IMR-90 (cell line): Measurements from ENCODE around the gene NCBP2L. TPM values are rescaled to one million over a fixed set of nuclear protein-coding genes. Genes with fewer than 3 reads are reported as not detected.

ENCODE experiments used
- ATAC-seq: fragments of 200-7000 bp; cut with Tn5 transposase; 2 replicates; pipeline ENCODE4 v1.9.1; 2020; ENCODE audit warnings: low read depth, mild to moderate bottlenecking, moderate library complexity
- BruUV-seq: library from RNA; stranded (reverse); fragments of 400-500 nt; replicated peaks from 2 replicates; lab custom pipeline; 2021; lab: Mats Ljungman, UMichigan
- CTCF ChIA-PET: fragments of 300-600 bp; formaldehyde crosslinking; extraction: SDS; loops from one replicate; lab custom pipeline; 2021; ENCODE audit warnings: antibody characterized with exemption; lab: Yijun Ruan, JAX
- POLR2A ChIA-PET: fragments of 300-600 bp; sonication (Branson Sonifier 250); formaldehyde crosslinking; loops from one replicate; lab custom pipeline; 2022; ENCODE audit warnings: antibody characterized with exemption; ENCODE audit not compliant: unreplicated experiment; lab: Charles Lee
- DNase-seq: peaks from one replicate; pipeline ENCODE4 v3.0.0; 2013
- H2AFZ ChIP-seq: replicated peaks from 2 replicates; pipeline ENCODE3; 2013; ENCODE audit warnings: low read length, mild to moderate bottlenecking; ENCODE audit not compliant: poor library complexity
- H2AK5ac ChIP-seq: 2 replicates; pipeline ENCODE4 v1.6.1; 2013; ENCODE audit warnings: low read depth, low read length, inconsistent platforms
- H2AK9ac ChIP-seq: replicated peaks from 2 replicates; pipeline ENCODE3; 2013; ENCODE audit warnings: mild to moderate bottlenecking, low read depth, low read length, moderate library complexity; ENCODE audit not compliant: poor library complexity
- H2BK120ac ChIP-seq: 2 replicates; pipeline ENCODE4 v1.6.1; 2013; ENCODE audit warnings: low read depth, low read length, inconsistent platforms
- H2BK15ac ChIP-seq: 3 replicates; pipeline ENCODE4 v1.6.1; 2013; ENCODE audit warnings: low read depth, low read length, inconsistent platforms
- H2BK20ac ChIP-seq: 2 replicates; pipeline ENCODE4 v1.6.1; 2013; ENCODE audit warnings: low read depth, mild to moderate bottlenecking, inconsistent platforms, low read length, moderate library complexity
- H2BK5ac ChIP-seq: 2 replicates; pipeline ENCODE4 v1.6.1; 2013; ENCODE audit warnings: mild to moderate bottlenecking, low read depth, low read length, inconsistent platforms; ENCODE audit not compliant: poor library complexity, severe bottlenecking
- H3K14ac ChIP-seq: replicated peaks from 2 replicates; pipeline ENCODE4 v1.6.1; 2013; ENCODE audit warnings: low read depth, low read length, inconsistent platforms
- H3K18ac ChIP-seq: 2 replicates; pipeline ENCODE4 v1.6.1; 2013; ENCODE audit warnings: low read depth, low read length, control low read depth
- H3K23ac ChIP-seq: 2 replicates; pipeline ENCODE4 v1.6.1; 2013; ENCODE audit warnings: low read depth, low read length, inconsistent platforms
- H3K27ac ChIP-seq: 2 replicates; pipeline ENCODE4 v1.5.1; 2013; ENCODE audit warnings: mild to moderate bottlenecking, control low read depth, low read length; ENCODE audit not compliant: insufficient read depth
- H3K27me3 ChIP-seq: 2 replicates; pipeline ENCODE4 v1.6.1; 2013; ENCODE audit warnings: low read length; ENCODE audit not compliant: control insufficient read depth, insufficient read depth
- H3K36me3 ChIP-seq: 2 replicates; pipeline ENCODE4 v1.6.1; 2013; ENCODE audit warnings: low read length, mixed read lengths; ENCODE audit not compliant: control insufficient read depth, insufficient read depth
- H3K4ac ChIP-seq: 2 replicates; pipeline ENCODE4 v1.6.1; 2013; ENCODE audit warnings: low read depth, low read length, inconsistent platforms
- H3K4me1 ChIP-seq: 2 replicates; pipeline ENCODE4 v1.6.1; 2013; ENCODE audit warnings: low read length, mixed read lengths; ENCODE audit not compliant: control insufficient read depth, insufficient read depth
- H3K4me2 ChIP-seq: 2 replicates; pipeline ENCODE4 v1.6.1; 2013; ENCODE audit warnings: low read depth, mild to moderate bottlenecking, control low read depth, low read length, moderate library complexity
- H3K4me3 ChIP-seq: 2 replicates; pipeline ENCODE4 v1.5.1; 2013; ENCODE audit warnings: low read depth, mild to moderate bottlenecking, control low read depth, low read length, moderate library complexity; ENCODE audit not compliant: insufficient read depth
- H3K56ac ChIP-seq: 2 replicates; pipeline ENCODE4 v1.6.1; 2013; ENCODE audit warnings: low read length, inconsistent platforms; ENCODE audit not compliant: insufficient read depth; ENCODE audit errors: extremely low read depth
- H3K79me1 ChIP-seq, 2 experiments: 2 replicates each; pipeline ENCODE4 v1.6.1; 2013; ENCODE audit warnings: low read length in 2 of 2, inconsistent platforms in 1 of 2, low read depth in 1 of 2
- H3K9ac ChIP-seq: 2 replicates; pipeline ENCODE4 v1.6.1; 2013; ENCODE audit warnings: low read depth, low read length, control low read depth
- H3K9me1 ChIP-seq: 2 replicates; pipeline ENCODE4 v1.6.1; 2013; ENCODE audit warnings: low read length, inconsistent platforms; ENCODE audit not compliant: insufficient read depth
- H3K9me3 ChIP-seq: 2 replicates; pipeline ENCODE4 v1.6.1; 2013; ENCODE audit warnings: low read length; ENCODE audit not compliant: control insufficient read depth, insufficient read depth
- H4K20me1 ChIP-seq: 2 replicates; pipeline ENCODE4 v1.6.1; 2013; ENCODE audit warnings: low read length, inconsistent platforms; ENCODE audit not compliant: insufficient read depth
- H4K5ac ChIP-seq: 2 replicates; pipeline ENCODE4 v1.6.1; 2013; ENCODE audit warnings: mild to moderate bottlenecking, low read depth, low read length, control low read depth
- H4K8ac ChIP-seq, 2 experiments: 2 replicates each; pipeline ENCODE4 v1.6.1; 2013; ENCODE audit warnings: low read depth in 2 of 2, low read length in 2 of 2, control low read depth in 1 of 2, inconsistent platforms in 1 of 2
- H4K91ac ChIP-seq: 2 replicates; pipeline ENCODE4 v1.6.1; 2013; ENCODE audit warnings: low read depth, low read length, inconsistent platforms; ENCODE audit not compliant: insufficient read depth
- BHLHE40 ChIP-seq: fragments of 150-350 bp; IDR thresholded peaks from 2 replicates; pipeline ENCODE4 v1.6.1; 2016; ENCODE audit warnings: mild to moderate bottlenecking, low read depth, low read length
- CEBPB ChIP-seq: IDR thresholded peaks from 2 replicates; pipeline ENCODE4 v1.6.1; 2012; ENCODE audit warnings: low read depth, low read length, improper control_type of control experiment
- CHD1 ChIP-seq: IDR thresholded peaks from 2 replicates; pipeline ENCODE4 v1.6.1; 2012; ENCODE audit warnings: low read depth, low read length, improper control_type of control experiment
- FOS ChIP-seq: fragments of 150-350 bp; IDR thresholded peaks from 2 replicates; pipeline ENCODE4 v1.6.1; 2016; ENCODE audit warnings: low read depth, low read length
- MAFK ChIP-seq: IDR thresholded peaks from 2 replicates; pipeline ENCODE4 v1.6.1; 2012; ENCODE audit warnings: low read depth, low read length, improper control_type of control experiment
- MAZ ChIP-seq: IDR thresholded peaks from 2 replicates; pipeline ENCODE4 v1.6.1; 2012; ENCODE audit warnings: low read depth, mild to moderate bottlenecking, low read length, improper control_type of control experiment, moderate library complexity, borderline replicate concordance
- MXI1 ChIP-seq: IDR thresholded peaks from 2 replicates; pipeline ENCODE4 v1.6.1; 2012; ENCODE audit warnings: low read depth, mild to moderate bottlenecking, low read length, moderate library complexity, borderline replicate concordance
- NFE2L2 ChIP-seq: fragments of 150-350 bp; IDR thresholded peaks from 2 replicates; pipeline ENCODE4 v1.6.1; 2016; ENCODE audit warnings: low read depth, mild to moderate bottlenecking, low read length
- POLR2A ChIP-seq: IDR thresholded peaks from 2 replicates; pipeline ENCODE4 v1.6.1; 2012; ENCODE audit warnings: mild to moderate bottlenecking, low read depth, low read length
- RAD21 ChIP-seq: IDR thresholded peaks from 2 replicates; pipeline ENCODE4 v1.6.1; 2012; ENCODE audit warnings: low read length, improper control_type of control experiment
- RCOR1 ChIP-seq: IDR thresholded peaks from 2 replicates; pipeline ENCODE4 v1.6.1; 2012; ENCODE audit warnings: mild to moderate bottlenecking, low read length, improper control_type of control experiment; ENCODE audit not compliant: insufficient replicate concordance
- RFX5 ChIP-seq: IDR thresholded peaks from 2 replicates; pipeline ENCODE4 v1.8.0; 2012; ENCODE audit warnings: low read depth, mild to moderate bottlenecking, low read length, moderate library complexity
- SMC3 ChIP-seq: fragments of 150-350 bp; IDR thresholded peaks from 2 replicates; pipeline ENCODE4 v1.6.1; 2016; ENCODE audit warnings: low read depth, mild to moderate bottlenecking, antibody characterized with exemption, low read length, moderate library complexity
- WGBS, 2 experiments: methylation state at CpG; one replicate each; pipeline versions ENCODE4 v1.1.5 to v1.1.7; 2013; ENCODE audit warnings: missing lambda C conversion rate in 2 of 2; ENCODE audit not compliant: insufficient read length in 1 of 2; ENCODE audit errors: extremely low coverage in 2 of 2; 5-methylcytosine and 5-hydroxymethylcytosine counted together
- dilution Hi-C: fragments of 300-500 bp; cut with HindIII; formaldehyde crosslinking; loops from one replicate; pipeline ENCODE4 v1.14.3; 2018; ENCODE audit warnings: low sequenced_read_pairs; ENCODE audit not compliant: unreplicated experiment
- in situ Hi-C: fragments of 300-500 bp; cut with MboI; formaldehyde crosslinking; loops from 3 replicates; pipeline ENCODE4 v1.14.3; 2019; ENCODE audit warnings: low sequenced_read_pairs, inconsistent platforms, mixed read lengths
- intact Hi-C: fragments of 100-400 bp; cut with micrococcal nuclease; formaldehyde crosslinking; loops from 2 replicates; pipeline ENCODE4 v1.10.0; 2022
- polyA plus RNA-seq, 3 experiments: library from polyadenylated mRNA; depleted of rRNA; stranded (reverse); fragments of >200 nt; gene quantifications; 2 replicates each; pipeline ENCODE4 v1.2.3, GENCODE V29; 2012; ENCODE audit warnings: low replicate concordance in 1 of 3
- total RNA-seq: library from RNA; depleted of rRNA; stranded (reverse); fragments of >200 nt; gene quantifications from 2 replicates; pipeline ENCODE4 v1.2.3, GENCODE V29; 2012
- TF ChIP-seq, protein P1 (sequence below): fragments of 150-350 bp; IDR thresholded peaks from 2 replicates; pipeline ENCODE4 v1.6.1; 2016; ENCODE audit warnings: low read depth, mild to moderate bottlenecking, low read length, moderate library complexity, borderline replicate concordance
- TF ChIP-seq, protein P2 (sequence below): conservative IDR thresholded peaks from 2 replicates; pipeline ENCODE4 v1.5.1; 2012; ENCODE audit warnings: mild to moderate bottlenecking, low read depth, low read length, improper control_type of control experiment
- TF ChIP-seq, protein P3 (sequence below): fragments of 150-350 bp; IDR thresholded peaks from 2 replicates; pipeline ENCODE4 v1.6.1; 2017; ENCODE audit warnings: mild to moderate bottlenecking, antibody characterized with exemption, low read length, low read depth

The NCBP2L gene
- total and polyA plus RNA-seq, 2 of the 4 experiments (the other 2 are of a cell fraction) = not detected

DNA sequence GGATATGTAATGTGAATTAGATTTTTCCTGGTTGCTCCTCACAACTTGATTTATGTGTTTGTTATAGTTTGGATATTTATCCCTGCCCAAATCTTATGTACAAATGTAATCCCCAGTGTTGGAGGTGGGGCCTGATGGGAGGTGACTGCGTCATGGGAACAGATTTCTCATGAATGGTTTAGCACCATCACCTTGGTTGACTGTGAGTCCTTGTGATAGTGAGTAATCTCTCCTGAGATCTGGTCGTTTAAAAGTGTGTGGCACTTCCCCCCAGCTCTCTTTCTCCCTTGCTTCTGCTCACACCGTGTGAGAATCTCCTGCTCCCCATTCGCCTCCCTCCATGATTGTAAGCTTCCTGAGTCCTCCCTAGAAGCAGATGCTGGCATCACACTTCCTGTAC lies 50.3 kb downstream of the NCBP2L start:
- H3K23ac ChIP-seq = no peak overlapping the region
- no peak overlapping the region for H4K91ac ChIP-seq
- no peak overlapping the region for H4K5ac ChIP-seq
- H2BK120ac ChIP-seq = no peak overlapping the region
- H3K27me3 ChIP-seq = peaks cover 10% of the 10 kb centered on the region
- H2AK9ac ChIP-seq = no peak overlapping the region
- no TSS peak for BruUV-seq
- H3K79me1 ChIP-seq = no peaks in the 10 kb centered on the region
- ATAC-seq (no peak), DNase-seq (no peak)
- no peak overlapping the region; the same call in 1 of the 2 replicates for H3K14ac ChIP-seq
- no peak overlapping the region for H3K4ac ChIP-seq
- no peak overlapping the region for H2AK5ac ChIP-seq
- TF ChIP-seq, protein P1, sequence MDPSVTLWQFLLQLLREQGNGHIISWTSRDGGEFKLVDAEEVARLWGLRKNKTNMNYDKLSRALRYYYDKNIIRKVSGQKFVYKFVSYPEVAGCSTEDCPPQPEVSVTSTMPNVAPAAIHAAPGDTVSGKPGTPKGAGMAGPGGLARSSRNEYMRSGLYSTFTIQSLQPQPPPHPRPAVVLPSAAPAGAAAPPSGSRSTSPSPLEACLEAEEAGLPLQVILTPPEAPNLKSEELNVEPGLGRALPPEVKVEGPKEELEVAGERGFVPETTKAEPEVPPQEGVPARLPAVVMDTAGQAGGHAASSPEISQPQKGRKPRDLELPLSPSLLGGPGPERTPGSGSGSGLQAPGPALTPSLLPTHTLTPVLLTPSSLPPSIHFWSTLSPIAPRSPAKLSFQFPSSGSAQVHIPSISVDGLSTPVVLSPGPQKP = no peak
- TF ChIP-seq MXI1 = no peak
- no peak for TF ChIP-seq BHLHE40
- no peak for TF ChIP-seq CEBPB
- TF ChIP-seq SMC3 = no peak
- TF ChIP-seq NFE2L2 = no peak
- TF ChIP-seq RFX5 = no peak
- no peak for TF ChIP-seq CHD1
- TF ChIP-seq FOS = no peak
- TF ChIP-seq MAFK = no peak
- TF ChIP-seq, protein P2, sequence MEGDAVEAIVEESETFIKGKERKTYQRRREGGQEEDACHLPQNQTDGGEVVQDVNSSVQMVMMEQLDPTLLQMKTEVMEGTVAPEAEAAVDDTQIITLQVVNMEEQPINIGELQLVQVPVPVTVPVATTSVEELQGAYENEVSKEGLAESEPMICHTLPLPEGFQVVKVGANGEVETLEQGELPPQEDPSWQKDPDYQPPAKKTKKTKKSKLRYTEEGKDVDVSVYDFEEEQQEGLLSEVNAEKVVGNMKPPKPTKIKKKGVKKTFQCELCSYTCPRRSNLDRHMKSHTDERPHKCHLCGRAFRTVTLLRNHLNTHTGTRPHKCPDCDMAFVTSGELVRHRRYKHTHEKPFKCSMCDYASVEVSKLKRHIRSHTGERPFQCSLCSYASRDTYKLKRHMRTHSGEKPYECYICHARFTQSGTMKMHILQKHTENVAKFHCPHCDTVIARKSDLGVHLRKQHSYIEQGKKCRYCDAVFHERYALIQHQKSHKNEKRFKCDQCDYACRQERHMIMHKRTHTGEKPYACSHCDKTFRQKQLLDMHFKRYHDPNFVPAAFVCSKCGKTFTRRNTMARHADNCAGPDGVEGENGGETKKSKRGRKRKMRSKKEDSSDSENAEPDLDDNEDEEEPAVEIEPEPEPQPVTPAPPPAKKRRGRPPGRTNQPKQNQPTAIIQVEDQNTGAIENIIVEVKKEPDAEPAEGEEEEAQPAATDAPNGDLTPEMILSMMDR = no peak
- no peak for TF ChIP-seq MAZ
- TF ChIP-seq RAD21 = no peak
- TF ChIP-seq, protein P3, sequence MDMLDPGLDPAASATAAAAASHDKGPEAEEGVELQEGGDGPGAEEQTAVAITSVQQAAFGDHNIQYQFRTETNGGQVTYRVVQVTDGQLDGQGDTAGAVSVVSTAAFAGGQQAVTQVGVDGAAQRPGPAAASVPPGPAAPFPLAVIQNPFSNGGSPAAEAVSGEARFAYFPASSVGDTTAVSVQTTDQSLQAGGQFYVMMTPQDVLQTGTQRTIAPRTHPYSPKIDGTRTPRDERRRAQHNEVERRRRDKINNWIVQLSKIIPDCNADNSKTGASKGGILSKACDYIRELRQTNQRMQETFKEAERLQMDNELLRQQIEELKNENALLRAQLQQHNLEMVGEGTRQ = no peak
- TF ChIP-seq RCOR1 = no peak
- no peak for TF ChIP-seq POLR2A
- H3K18ac ChIP-seq = no peak overlapping the region
- H2BK15ac ChIP-seq = no peak overlapping the region
- no peak overlapping the region for H2AFZ ChIP-seq
- in situ Hi-C loops = no loop called here
- no peak overlapping the region for H3K4me3 ChIP-seq
- H3K27ac ChIP-seq = no peak overlapping the region
- no peak overlapping the region for H3K9ac ChIP-seq
- no peaks in the 10 kb centered on the region for H3K9me3 ChIP-seq
- intact Hi-C loops = no loop called here
- no CpG with 5 or more reads among the region's 4 CpGs for WGBS, 2 experiments
- H3K36me3 ChIP-seq = no peaks in the 10 kb centered on the region
- CTCF ChIA-PET = no interaction called here
- H3K4me2 ChIP-seq = no peak overlapping the region
- H4K8ac ChIP-seq = no peak overlapping the region
- no peak overlapping the region for H3K56ac ChIP-seq
- H2BK5ac ChIP-seq = no peak overlapping the region
- POLR2A ChIA-PET = no interaction called here
- no peaks in the 10 kb centered on the region for H3K4me1 ChIP-seq
- H2BK20ac ChIP-seq = no peak overlapping the region
- dilution Hi-C loops = no loop called here
- H4K20me1 ChIP-seq = no peaks in the 10 kb centered on the region; the same call in 1 of the 2 replicates
- no peaks in the 10 kb centered on the region for H3K9me1 ChIP-seq
